ENCODE data around the gene PTRH1.

Gene PTRH1

GRCh38 chr9:127686461-127687393 lies 28.7 kb downstream of the PTRH1 start:
- Histone ChIP-seq H3K27ac (replicated peaks) (no peak overlapping the region), H3K27me3 (ENCODE audit: insufficient read depth, poor library complexity, severe bottlenecking) (no peaks in the 10 kb centered on the region), H3K4me3 (replicated peaks; ENCODE audit: insufficient read depth, low read length) (no peak overlapping the region)
- TF ChIP-seq REST (IDR thresholded peaks at IDR 0.05; ENCODE audit: insufficient replicate concordance, low read depth) (no peak), CTCF (IDR thresholded peaks at IDR 0.05; ENCODE audit: insufficient read depth, low read length) (no peak), GABPA (IDR thresholded peaks at IDR 0.05; ENCODE audit: low read depth) (no peak), SPI1 (IDR thresholded peaks at IDR 0.05; ENCODE audit: borderline replicate concordance, low read depth) (no peak), POLR2AphosphoS5 (IDR thresholded peaks at IDR 0.05; ENCODE audit: low read depth) (no peak)
- DNase-seq (ENCODE audit: low read depth in 1 of 2, low spot score in 1 of 2), result no peak

- no peaks in the 10 kb centered on the region for H3K27me3 ChIP-seq (ENCODE audit: insufficient read depth, poor library complexity, severe bottlenecking)
- no peak for TF ChIP-seq SPI1 (IDR thresholded peaks at IDR 0.05; ENCODE audit: borderline replicate concordance, low read depth)
- TF ChIP-seq CTCF (IDR thresholded peaks at IDR 0.05; ENCODE audit: insufficient read depth, low read length), result no peak
- TF ChIP-seq GABPA (IDR thresholded peaks at IDR 0.05; ENCODE audit: low read depth), result no peak
- TF ChIP-seq POLR2AphosphoS5 (IDR thresholded peaks at IDR 0.05; ENCODE audit: low read depth), result no peak
- no peak for TF ChIP-seq REST (IDR thresholded peaks at IDR 0.05; ENCODE audit: insufficient replicate concordance, low read depth)
- DNase-seq (ENCODE audit: low read depth in 1 of 2, low spot score in 1 of 2), result no peak
- no peak overlapping the region for H3K27ac ChIP-seq (replicated peaks)
- H3K4me3 ChIP-seq (replicated peaks; ENCODE audit: insufficient read depth, low read length), result no peak overlapping the region
These were observed 30.9 kb downstream of the PTRH1 start for GRCh38 chr9:127684576-127684975.

- no peak for DNase-seq (ENCODE audit: low read depth in 1 of 2, low spot score in 1 of 2)
- no peak overlapping the region for H3K27ac ChIP-seq (replicated peaks)
- no peaks in the 10 kb centered on the region for H3K27me3 ChIP-seq (ENCODE audit: insufficient read depth, poor library complexity, severe bottlenecking)
- TF ChIP-seq SPI1 (IDR thresholded peaks at IDR 0.05; ENCODE audit: borderline replicate concordance, low read depth) (no peak), REST (IDR thresholded peaks at IDR 0.05; ENCODE audit: insufficient replicate concordance, low read depth) (no peak), CTCF (IDR thresholded peaks at IDR 0.05; ENCODE audit: insufficient read depth, low read length) (no peak)
- no peak overlapping the region for H3K4me3 ChIP-seq (replicated peaks; ENCODE audit: insufficient read depth, low read length)
These were observed 31.7 kb downstream of the PTRH1 start for GRCh38 chr9:127683723-127684122.
